ENCODE data around the gene WWTR1. TPM values are rescaled to one million over a fixed set of nuclear protein-coding genes. Genes with fewer than 3 reads are reported as not detected.
A peak's percentile ranks its signal among the peaks of the same experiment; 100 is the strongest.

WWTR1 gene
- total RNA-seq, 1 donor from 2014 or later: 209 TPM

DNA sequence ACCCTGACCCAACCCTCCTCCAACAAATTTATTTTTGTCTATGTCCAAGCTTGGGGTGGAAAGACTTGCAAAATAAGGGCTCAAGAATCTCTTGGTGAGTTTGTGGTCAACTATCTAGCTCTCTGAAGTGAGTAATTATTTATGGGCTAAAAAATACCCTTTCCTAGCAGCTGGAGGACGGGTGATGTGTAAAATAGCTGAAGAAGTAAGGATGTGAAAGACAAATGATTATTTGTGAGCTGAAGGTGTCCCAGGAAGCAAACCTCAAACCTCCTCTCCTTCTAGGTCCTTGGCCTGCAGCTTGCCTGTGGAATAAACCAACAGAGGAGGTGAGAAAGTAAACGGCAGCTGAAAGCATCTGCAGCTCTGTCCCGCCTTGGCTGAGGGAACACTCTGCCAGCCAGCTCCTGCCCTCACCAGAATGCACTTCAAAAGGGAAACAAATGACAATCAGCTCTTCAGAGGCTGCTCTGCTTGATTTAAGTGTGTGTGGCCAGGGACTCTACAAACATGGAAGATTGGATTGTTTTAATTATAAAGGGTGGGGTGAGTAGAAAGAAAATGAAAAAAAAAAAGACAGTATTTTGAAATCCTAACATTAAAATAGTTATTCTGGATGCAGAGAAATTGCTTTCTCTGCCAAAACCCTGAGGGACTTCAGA, 123.0 kb downstream of the WWTR1 start:
- DNase-seq (ENCODE audit: low read depth): peak; percentile 65

DNA sequence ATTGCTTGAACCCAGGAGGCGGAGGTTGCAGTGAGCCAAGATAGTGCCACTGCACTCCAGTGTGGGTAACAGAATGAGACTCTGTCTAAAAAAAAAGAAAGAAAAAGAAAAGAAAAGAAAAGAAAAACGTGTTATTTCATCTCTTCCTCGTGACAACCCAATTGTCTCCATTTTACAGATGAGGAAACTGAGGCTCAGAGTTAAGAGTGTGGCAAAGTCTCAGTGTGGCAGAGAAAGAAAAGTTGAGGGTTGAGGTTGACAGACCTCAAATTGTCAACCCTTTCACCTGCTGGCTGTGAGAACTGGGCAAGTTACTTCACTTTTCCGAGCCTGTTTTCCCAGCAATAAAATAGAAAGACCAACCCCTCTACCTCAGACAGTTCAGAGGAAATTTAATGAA, 123.7 kb downstream of the WWTR1 start:
- no peak for DNase-seq (ENCODE audit: low read depth)

DNA sequence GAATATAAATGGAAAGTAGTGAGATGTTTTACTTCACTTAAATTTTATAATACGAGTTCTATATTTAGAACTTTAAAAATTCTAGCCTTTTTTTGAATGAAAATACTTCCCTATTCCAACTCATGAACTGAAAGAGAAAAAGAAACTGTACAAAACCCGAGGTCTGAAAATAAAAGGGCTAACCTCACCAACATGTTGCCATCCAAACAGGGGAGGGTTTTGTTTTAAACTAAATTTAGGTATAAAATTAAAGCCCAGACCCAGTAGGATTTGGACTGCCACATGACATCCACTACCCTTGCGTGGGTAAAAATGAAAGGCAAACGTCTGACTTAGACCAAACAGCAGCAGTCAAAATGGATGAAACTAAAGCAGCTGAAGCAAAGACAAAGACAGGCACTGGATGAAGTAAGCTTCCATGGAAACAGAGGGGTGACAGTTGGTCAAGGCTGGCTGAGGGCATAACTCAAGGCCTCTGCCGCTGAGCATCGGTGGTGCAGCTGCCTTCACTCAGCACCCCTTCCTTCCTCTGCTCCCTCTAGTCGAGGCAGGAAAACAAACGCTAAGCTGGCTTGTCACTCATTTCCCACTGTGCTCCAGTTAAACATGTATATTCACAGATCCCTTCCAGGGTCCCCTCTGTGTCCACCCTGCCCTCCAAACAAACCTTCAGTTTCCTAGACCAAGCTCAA, 125.2 kb downstream of the WWTR1 start:
- DNase-seq (ENCODE audit: low read depth): no peak

DNA sequence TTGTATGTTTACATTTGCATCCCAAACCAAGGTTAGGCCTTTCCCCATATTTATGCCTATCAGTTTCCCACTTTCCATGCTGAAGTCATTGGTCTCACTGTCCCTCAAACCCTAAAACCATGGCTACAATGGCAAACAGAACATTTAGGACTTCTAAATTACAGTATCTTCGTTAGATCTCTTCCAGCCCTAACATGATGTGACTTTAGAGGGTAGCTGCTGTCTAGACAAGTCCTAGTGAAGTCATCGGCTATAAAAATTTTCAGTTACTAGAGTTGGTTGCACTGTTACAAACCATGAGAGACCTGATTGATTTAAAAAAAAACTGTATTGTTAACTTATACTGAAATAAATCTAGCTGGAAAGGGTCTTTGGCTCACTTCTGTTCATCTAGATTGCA, 128.7 kb downstream of the WWTR1 start:
- no peak for DNase-seq (ENCODE audit: low read depth)

DNA sequence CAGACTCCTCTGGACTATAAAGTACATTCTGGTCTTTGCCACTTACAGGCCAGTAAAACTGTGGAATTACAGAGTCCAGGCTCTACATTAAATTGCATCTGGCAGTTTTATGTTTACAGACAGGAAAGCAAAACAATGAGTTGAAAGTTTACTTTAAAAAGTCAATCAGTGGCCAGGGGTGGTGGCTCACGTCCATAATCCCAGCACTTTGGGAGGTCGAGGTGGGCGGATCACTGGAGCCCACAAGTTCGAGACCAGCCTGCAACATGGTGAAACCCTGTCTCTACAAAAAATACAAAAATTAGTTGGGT, 129.5 kb downstream of the WWTR1 start:
- no peak for DNase-seq (ENCODE audit: low read depth)

DNA sequence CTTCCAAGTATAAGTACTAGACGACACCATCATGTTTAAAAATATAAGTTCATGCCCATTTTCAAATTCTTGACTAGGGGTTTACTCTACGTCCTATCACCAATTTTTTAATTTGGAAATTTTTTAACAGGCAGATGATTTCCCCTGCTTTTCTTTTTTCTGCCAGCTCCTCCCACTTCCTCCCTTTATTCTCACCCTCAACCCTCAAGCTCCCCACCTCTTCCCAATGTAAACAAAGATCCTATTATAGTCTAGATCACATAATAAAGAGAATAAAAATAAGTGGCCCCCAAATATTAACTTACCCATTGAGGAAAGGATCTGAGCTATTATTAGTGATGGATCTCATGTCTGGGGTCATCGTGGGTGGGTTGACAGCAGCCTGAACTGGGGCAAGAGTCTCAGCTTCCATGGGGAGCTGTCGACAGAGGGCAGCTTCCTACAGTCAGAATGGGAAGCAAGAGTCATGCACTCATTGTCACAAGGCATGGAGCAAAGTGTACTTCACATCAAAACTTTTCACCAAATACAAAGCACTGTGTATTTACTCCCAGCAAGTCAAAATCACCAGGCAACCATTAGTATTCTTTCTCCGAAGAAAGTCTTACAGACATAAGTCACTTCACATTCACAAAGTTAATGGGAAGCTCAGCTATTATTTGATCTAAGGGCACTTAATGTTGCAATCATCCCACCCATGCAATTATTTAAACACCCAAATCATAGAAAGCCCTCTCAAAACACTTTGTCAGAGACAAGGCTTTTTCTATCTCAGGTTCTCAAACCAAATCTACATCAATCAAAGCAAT, 130.1 kb downstream of the WWTR1 start:
- DNase-seq (ENCODE audit: low read depth): peak; percentile 94

DNA sequence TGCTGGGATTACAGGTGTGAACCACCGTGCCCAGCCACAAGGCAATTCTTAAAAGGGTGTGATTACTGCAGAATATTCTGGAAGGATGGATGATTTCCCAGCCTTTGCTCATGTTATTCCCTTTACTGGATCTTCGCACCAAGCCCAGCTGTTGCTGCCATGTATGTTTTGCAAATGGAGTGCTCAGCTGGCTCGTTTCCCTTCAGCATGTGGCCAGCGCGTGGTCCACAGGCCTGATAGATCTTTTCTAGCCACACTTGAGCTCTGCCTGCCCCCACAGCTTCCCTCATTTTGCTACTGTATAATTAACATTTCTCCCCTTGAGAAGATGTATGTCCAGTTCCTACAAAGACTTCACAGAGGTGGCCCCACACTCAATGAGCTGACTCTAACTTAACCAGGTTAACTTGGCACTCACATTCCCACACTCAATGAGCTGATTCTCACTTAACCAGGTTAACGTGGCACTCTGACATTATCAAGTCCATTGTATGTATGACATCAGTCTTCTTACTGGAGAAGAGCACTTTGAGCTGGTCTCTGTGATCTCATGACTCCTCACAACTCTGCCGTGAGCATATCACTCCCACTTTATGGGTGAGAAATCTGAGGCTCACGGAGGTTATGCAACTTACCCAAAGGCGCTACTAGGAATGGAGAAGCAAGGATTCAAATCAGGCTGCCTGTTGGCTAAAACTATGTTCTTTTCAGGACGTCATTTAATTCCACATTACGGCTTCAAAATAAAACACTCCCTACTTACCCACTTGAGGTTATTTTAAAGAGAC, 134.1 kb downstream of the WWTR1 start:
- no peak for DNase-seq (ENCODE audit: low read depth)

DNA sequence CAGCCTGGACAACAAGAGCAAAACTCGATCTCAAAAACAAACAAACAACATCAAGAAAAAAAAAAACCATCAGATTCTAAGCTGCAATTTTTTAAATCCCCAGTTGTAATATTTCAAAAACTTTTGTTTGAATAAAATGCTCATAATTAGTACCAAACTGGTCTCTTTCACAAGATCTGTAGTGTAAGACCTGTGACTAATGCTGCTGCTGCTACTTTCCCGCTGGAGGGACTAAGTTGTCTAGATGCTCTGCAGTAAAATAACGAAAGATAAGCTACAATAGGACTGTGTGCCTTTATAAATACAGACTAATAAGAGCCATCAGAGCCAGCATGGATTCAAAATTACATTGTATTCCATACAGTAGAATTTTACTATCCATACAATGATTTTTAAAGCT, 137.9 kb downstream of the WWTR1 start:
- no peak for DNase-seq (ENCODE audit: low read depth)

DNA sequence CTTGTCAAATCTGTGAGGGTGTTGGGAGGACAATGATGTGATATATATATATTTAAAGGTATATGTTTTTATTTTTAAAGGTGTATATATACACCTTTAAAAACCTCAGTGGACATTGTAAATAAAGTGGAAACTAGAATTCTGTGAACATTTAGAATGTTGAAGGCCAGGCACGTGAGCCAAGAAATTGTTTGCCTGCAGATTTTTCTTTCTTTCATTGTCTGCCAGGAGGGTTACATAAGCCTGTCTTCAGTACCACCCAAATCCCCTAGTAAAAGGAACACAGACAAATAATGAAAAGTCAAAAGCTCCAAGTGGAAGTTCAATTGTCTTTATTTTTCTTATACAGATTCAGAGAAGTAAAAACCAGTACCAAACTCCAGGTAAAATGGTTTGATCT, 140.9 kb downstream of the WWTR1 start:
- no peak for DNase-seq (ENCODE audit: low read depth)

DNA sequence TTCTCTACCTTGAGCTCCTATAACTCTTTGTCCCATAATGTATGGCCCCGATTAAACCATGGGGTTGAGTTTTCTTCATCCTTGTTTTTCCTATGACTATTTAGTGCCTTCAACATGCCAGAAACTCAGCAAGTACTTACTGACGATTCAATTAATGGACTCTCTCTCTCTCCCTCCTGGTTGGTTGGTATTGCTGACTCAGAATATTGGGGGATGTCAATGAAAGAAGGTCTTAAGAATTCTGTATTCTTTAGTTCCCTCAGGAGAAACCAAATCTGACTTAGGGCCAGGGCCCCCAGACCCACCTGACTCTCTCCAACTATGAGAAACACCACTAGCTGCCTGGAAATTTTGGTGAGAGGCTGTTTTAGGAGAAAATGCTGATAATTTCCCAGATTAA, 142.6 kb downstream of the WWTR1 start:
- no peak for DNase-seq (ENCODE audit: low read depth)

DNA sequence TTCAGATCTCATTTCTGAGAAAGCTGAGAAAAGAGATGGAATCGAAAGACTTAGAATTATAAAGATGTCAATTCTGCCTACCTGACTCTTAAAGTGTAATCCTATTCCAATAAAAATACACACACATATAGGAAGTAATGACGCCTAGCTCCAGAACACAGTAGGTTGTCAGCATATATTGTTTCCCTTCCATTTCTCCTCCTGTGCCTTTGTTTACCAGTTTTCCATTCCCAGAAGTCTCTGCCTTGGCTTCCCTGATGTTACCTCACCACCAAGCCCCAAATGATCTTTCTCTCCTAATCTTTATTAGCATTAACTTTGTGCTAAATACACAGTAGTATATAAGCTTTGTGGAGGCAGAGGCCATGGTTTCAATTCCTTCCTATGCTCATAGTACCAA, 143.4 kb downstream of the WWTR1 start:
- no peak for DNase-seq (ENCODE audit: low read depth)

DNA sequence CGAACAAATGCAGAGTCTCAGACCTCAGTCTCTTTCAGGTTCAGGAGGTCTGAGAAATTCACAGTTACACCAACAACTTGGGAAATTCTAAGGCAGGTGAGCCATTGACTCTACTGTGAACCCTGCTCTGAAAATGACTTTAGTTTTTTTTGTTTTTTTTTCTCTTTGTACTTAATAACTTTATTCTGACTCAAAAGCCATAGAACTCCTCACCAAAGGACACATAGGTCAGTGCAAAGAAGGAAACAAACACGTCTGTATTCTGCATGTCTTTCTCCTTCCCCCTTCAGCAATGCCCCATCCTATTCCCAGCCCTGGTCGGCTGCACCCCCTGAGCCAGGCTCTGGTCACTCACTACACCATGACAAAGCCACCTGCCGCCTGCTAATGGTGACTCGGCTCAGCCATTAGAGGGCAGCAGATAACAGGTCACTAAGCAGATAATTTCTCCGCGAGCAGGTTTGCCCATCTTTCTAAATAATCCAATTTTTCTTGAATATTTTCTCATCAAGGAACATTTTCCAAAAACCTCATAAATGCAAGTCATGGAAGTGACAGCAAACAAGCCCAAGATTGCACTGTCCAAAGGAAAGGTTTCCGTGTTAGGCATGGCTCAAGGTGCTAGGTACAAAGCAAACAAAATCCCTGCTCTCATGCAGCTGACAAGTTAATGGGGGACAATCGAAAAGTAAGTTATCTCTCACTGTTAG, 145.6 kb downstream of the WWTR1 start:
- peak; percentile 63 for DNase-seq (ENCODE audit: low read depth)

DNA sequence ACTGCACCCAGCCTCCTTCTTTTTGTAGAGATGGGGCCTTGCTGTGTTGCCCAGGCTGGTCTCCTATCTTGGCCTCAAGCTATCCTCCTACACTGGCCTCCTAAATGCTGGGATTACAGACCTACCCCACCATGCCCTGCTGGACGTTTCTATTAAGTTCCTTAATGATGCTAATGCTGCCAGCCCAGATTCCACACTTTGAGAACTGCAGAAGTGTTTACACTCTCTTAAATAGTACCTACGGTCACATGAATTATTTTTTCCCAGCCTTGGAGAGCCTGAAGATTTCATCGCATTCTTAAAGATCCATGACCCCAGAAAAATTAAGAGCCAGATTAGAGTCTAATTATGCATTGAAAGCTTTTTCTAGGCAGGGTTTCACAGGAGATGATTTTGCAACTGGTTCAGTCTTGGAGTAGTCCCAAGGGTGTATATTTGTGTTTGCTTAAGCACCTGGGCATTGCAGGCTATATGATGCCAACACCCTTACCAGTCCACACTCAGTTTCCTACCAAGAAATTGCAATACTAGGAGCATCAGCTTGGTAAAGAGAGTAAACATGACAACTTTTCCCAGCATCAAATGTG, 146.7 kb downstream of the WWTR1 start:
- peak; percentile 30 for DNase-seq (ENCODE audit: low read depth)

DNA sequence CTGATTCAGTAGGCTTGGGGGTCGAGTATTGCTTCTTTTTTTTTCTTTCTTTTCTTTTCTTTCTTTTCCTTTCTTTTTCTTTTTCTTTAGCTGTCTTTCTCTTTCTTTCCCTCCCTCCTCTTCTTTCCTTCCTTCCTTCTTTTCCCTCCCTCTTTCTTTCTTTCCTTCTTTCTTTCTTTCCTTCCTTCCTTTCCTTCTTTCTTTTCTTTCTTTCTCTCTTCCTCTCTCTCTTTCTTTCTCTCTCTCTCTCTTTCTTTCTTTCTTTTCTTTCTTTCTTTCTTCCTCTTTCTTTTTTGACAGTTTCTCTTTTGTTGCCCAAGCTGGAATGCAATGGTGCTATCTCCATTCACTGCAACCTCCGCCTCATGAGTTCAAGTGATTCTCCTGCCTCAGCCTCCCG, 147.3 kb downstream of the WWTR1 start:
- DNase-seq (ENCODE audit: low read depth): no peak

DNA sequence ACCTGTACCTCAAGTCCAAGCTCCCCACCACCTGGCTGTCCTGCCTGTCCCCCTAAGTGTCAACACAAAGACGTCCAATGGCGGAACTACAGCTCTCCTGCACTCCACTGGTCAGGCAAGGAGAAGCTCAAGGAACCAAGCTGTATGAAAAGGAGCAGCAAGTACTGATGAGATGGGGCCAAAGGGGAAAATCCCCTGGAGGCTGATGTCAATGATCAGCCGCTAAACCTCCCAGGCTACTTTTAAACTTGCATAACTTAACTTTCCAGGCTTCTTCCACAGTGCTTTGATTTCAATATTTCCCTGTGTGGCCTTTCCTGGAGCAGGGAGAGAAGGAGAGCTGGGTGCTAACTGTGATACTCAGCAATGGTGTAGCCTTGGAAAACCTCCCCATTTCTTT, 148.3 kb downstream of the WWTR1 start:
- no peak for DNase-seq (ENCODE audit: low read depth)

DNA sequence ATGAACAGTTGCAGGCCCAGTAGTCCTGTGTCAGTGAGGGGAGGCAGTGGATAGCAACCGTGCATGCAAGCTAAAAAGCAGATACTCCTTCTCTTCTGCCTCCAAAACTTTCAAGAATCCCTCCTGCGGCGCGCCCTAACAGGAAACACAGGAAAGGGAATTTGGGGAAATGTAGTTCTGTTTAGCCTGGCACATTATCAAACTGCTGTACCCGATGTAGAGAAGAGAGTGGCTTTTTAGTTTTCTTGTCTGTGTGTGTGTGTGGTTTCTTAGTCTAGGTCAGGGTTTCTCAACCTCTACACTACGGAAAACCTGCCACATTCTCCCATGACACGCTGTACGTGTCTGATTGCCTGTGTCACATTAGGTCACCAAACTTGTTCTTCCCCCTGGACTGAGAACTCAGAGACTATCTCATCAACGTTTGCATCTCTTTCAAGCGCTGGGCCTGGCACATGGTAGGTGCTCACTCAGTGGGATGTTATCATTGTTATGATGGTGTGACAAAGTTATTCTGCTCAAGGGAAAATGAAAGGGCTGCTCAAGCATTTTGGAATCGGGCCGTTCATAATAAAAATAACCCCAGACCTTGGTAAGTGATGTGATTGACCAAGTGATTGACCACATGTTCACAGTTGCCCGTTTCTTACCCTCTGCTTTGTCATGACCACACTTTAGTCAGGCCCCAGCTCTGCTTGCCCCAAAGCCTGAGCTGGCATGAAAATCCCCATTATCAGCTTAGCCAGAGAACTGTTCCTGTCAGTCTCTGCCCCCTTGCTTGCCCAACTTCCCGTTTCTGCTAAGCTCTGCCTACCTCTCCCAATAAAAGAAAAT, 150.1 kb downstream of the WWTR1 start:
- no peak for DNase-seq (ENCODE audit: low read depth)

DNA sequence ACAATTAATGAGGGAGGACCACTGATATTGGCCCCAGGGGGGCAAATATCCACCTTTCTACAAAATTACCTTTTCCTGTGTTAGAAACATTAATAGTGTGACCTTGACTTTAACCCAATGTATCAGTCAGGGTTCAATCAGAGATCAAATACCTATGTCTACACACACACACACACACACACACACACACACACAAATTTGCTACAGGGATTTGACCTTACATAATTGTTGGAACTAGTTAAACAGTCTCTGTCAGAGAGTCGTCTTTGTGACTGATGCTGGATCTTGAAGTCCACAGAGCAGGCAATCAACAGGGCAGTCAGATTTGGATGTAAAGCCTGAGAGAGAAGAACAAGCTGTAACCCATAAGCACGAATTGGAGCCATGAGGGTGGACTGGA, 150.9 kb downstream of the WWTR1 start:
- DNase-seq (ENCODE audit: low read depth): no peak

DNA sequence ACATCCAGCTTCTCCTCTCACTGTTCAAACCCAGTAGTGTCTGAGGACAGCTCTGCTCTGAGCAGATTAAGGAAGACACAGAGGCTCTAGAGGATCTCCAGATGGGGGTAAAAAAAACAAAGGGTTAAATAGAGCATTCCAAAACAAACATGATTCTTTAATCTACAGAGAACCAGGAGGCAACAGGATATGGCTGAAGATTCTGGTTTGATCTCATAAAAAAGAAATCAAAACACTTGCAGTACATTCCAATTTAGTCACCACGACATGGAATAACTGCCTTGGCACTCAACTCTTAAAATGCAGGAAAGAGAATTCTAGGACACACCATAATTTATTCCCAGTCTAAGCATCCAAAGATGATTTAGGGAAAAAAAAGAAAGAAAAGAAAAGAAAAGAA, 151.3 kb downstream of the WWTR1 start:
- no peak for DNase-seq (ENCODE audit: low read depth)

DNA sequence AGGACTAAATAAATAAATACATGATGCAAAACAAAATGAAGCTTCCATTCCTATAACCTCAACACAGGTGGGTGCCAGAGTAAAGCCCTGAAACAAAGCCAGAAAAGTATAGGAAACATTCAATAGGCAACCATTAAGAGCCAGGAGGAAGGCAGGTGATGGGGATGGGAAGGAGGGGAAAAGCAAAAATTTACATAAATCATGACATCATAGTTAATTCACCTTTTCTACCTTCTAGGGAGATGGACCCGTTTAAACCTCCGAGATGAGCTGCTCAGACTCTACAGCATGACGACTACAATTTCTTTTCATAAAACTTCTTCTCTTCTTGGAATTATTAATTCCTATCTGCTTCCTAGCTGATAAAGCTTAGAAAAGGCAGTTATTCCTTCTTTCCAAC, 155.4 kb downstream of the WWTR1 start:
- DNase-seq (ENCODE audit: low read depth): no peak

DNA sequence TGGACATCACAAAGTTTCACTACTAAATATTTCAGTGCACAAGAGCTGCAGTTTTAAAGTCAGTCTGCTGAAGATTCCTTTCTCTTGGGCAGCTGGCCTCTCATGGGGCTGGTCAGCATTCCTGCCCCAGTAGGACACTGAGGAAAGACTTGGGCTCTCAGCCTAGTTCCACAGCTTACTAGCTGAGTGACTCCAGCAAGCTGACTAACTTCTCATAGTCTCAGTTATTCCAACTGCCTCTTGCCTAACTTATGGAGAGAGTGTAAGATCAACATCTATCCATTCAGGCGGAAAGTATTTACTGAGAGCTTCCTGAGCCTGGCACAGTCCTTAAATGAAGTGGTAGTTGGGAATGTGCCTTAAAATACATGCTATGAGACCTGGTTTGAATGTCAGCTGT, 156.3 kb downstream of the WWTR1 start:
- DNase-seq (ENCODE audit: low read depth): peak; percentile 97
